ENCODE data around the gene BRICD5.
"Not testable (repeated sequence)": the region's sequence is repeated elsewhere in the genome, so short reads cannot be mapped to it uniquely, and the experiment has no call there.

Gene BRICD5

GRCh38 chr16:2214719-2214968 lies 4.0 kb upstream of the BRICD5 start, which contains the start of gene PGP:
TSS of gene PGP (minus strand) at chr16:2214840. CDS start at chr16:2214777, 63 bp downstream.
- DNase-seq: no peak

DNA sequence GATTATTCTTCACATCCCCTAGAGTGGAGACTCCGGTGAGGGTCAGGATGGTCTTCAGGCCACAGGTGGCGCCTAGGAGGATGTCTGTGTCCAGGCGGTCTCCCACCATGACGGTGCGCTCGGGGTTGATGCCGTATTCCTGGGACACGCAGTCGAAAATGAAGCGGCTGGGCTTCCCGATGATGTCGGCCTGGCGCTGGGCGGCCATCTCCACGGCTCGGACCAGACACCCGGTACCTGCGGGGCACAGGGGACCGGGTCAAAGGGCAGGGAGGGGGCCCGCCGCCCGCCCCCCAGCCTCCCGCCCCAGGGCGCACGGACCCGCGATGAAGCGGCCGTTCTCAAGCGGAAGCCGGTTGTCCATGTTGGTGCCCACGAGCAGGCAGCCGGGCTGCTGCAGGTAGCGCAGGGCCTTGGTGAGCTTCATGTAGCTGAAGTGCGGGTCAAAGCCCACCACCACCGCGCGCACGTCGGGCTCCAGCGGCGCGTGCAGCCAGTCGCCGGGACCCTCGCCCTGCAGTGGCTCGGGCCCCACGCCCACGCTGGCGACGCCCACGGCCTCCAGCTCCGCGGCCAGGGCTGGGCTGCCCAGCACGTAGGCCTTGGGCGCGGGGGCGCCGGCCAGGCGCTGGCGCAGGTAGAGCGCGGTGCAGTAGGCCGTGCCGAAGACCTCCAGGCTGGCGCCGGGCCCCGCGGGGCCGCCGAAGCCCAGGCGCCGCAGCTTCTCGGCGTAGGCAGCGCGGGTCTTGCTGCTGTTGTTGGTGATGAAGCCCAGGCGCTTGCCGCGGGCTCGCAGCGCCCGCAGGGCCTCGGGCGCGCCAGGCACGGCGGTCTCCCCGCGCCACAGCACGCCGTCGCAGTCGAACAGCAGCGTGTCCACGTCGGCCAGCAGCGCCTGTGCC lies 3.4 kb upstream of the BRICD5 start:
- no peak for DNase-seq

- no peak for DNase-seq
Measured at GRCh38 chr16:2212362-2213324, 2.0 kb upstream of the BRICD5 start.

- no peak for DNase-seq
Measured at GRCh38 chr16:2211923-2212347, 1.3 kb upstream of the BRICD5 start.

DNA sequence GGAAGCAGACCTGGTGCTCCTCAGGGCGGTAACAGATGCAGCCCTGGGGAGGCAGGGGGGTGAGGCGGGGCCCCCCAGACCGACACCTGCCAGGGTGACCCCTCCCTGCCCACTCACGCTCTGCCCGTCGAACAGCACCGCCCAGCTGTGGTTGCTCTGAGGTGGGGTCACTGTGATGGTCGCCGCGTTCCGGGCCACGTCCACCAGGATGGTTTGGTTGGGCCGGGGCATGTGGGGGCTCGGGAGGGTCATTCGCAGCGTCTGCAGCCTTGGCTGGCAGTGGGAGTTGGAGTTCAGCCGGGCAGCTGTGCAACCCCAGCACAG lies 692 bp downstream of the BRICD5 start:
- no peak for DNase-seq

DNA sequence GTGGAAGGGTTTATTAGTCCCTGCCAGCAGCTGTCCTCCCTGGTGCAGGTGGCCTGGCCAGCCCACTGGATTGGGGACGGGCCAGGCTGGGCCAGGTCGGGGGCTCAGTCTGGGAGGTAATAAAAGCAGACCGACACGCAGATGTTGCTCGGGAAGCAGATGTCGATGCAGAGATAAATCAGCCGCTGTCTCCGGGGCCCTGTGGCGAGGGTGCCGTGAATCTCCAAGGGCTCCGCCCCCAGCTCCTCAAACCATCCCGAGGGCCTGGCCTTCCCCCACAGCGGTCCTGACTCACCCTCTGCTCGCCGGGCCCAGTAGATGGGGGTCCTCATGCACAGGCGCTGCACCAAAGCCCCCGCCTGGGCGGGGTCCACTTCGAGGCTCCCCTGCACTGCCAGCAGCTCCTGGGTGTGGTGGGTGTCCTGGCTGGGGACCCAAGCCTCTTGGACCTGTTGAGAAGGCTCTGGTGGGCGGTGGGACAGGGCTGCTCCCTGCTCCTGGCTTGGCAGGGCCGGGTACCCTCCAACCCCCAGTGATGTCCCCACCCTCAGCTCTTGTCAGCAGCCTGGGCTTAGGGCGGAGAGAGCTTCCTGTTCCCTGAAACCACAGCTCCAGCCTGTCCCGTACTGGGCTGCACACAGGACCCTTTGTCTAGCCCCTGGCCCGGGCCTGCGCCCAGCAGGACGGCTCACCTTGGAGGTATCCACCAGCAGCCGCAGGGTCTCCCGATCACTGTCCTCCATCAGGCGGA lies 1.2 kb downstream of the BRICD5 start:
- no peak for DNase-seq

GRCh38 chr16:2208772-2209171 lies 1.9 kb downstream of the BRICD5 start:
- no peak for DNase-seq

DNA sequence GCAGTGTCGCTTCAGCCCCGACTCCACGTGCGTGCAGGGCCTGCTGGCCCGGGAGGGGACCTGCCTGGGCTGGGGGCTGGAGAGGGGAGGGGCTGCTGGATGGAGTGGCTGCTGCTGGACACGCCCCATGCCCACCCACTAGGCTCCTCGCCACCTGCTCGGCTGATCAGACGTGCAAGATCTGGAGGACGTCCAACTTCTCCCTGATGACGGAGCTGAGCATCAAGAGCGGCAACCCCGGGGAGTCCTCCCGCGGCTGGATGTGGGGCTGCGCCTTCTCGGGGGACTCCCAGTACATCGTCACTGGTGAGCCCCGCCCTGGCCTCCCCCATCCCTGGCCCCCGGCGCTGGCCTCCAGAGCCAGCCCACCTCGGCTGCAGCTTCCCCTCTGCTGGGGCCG lies 2.4 kb downstream of the BRICD5 start:
- DNase-seq: no peak

- DNase-seq: no peak
Measured at GRCh38 chr16:2207872-2208271, 2.8 kb downstream of the BRICD5 start.

GRCh38 chr16:2206780-2207433 lies 3.8 kb downstream of the BRICD5 start:
- no peak for DNase-seq

- DNase-seq: no peak
Measured at GRCh38 chr16:2206420-2206779, 4.3 kb downstream of the BRICD5 start.

DNA sequence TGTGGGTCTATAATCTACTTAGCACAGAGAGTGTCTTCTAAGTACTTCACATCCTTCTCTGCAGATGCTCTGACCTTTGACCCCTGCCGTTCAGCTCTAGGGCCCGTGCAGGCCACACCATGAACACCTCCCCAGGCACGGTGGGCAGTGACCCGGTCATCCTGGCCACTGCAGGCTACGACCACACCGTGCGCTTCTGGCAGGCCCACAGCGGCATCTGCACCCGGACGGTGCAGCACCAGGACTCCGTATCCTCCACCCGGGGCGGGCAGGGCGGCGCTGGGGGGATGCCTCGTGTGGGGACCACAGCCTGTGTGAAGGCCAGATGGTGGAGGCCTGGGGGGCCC lies 4.7 kb downstream of the BRICD5 start:
- DNase-seq: no peak

- peak; percentile 89 for DNase-seq
Measured at GRCh38 chr16:2205104-2205966, 5.3 kb downstream of the BRICD5 start, which contains the start of gene MLST8. TSS of gene MLST8 (plus strand) at chr16:2205454. CDS start at chr16:2206086, 632 bp downstream.

DNA sequence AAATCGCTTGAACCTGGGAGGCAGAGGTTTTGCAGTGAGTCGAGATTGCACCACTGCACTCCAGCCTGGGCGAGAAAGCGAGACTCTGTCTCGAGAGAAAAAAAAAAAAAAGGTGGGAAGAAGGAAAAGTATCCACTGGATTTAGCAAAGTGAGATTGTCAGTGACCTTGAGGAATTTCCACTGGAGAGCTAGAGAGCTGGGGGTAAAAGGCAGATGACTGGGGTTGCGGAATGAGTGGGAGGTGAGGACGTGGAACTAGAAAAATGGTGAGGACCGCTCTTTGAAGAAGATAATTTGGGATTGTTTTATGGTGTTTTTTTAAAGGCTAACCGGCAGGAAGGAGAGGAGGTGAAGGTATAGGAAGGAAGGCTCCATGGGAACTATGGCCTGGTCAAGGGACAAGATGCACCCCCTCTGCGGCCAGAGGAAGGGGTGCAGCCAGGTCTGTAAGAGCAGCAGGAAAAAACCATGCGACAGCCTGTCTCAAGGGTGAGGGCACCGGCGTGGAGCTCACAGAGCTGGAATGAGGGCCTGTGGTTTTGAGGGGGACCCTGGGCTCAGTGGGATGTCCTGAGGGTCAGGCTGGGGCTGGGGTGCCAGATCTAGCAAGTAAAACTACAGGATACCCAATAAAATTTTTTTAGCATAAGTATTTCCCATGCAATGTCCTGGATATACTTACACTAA lies 6.1 kb downstream of the BRICD5 start:
- no peak for DNase-seq

DNA sequence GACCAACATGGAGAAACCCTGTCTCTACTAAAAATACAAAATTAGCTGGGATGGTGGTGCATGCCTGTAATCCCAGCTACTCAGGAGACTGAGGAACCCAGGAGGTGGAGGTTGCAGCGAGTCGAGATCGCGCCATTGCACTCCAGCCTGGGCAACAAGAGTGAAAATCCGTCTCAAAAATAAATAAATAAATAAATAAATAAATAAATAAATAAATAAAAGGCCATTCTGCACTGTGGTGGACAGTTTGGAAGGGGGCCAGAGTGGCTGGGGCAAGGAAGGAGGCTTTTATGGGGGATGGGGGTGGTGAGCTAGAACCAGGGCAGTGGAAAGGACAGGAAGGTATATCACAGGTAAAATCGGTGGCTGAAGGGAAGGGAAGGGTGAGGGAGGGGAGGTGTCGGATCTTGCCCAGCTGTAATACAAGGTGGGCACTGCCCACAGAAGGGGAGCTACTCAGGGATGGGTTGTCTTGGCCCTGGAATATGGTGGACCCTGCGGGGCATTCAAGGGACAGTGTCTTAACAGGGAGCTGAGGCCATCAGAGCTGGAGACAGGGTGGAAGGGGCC lies 7.5 kb downstream of the BRICD5 start:
- DNase-seq: not testable (repeated sequence)

- DNase-seq: no peak
Measured at GRCh38 chr16:2200313-2200712, 10.3 kb downstream of the BRICD5 start.

- no peak for DNase-seq
Measured at GRCh38 chr16:2199621-2200139, 11.0 kb downstream of the BRICD5 start.

DNA sequence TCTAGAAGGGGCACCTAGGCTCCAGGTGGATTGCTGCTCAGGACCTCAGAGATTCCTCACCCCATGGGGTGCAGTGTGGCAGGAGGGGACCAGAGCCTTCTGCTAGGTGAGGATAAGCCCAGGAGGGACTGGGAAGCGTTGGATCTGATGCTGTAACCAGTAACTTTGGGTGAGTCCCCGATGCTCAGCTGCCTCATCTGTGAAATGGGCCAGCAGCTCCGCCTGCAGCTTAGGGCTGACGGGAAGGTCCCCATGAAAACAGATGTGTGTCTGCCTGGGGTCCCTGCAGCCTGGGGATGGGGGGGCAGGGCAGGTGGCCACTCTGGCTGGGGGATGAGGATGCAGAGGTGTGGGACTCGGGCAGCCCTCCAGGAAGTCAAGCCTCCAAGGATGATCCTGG lies 11.6 kb downstream of the BRICD5 start:
- DNase-seq: no peak

DNA sequence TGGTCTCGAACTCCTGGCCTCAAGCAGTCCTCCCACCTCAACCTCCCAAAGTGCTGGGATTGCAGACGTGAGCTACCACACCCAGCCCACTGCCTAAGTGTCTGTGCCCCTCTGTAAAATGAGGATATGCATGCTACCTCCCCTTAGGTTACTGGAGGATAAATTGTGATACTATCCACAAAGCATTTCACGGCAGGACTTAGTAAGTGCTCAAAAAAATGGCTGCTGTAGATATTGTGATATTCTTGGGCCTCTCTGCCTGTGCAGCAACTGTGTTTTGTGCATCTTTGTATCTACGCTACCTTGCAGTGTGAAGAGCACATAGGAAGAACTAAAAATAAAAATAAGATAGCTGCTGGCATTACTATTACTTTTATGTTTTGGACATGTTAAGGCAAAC lies 12.4 kb downstream of the BRICD5 start:
- no peak for DNase-seq

- no peak for DNase-seq
Measured at GRCh38 chr16:2197765-2198164, 12.9 kb downstream of the BRICD5 start.
